Neural crest cell (in vitro differentiated cells): Measurements from ENCODE around the gene SLC25A22. TPM values are rescaled to one million over a fixed set of nuclear protein-coding genes. Genes with fewer than 3 reads are reported as not detected.

ENCODE experiments used
- DNase-seq: peaks from one replicate; pipeline ENCODE4 v3.0.0; 2021; ENCODE audit warnings: low read depth, mixed read lengths, low spot score
- H3K27ac Mint-ChIP-seq: one replicate; pipeline ENCODE4 v1.8.0; 2021; ENCODE audit warnings: mild to moderate bottlenecking, mixed read lengths; ENCODE audit not compliant: unreplicated experiment
- H3K27me3 Mint-ChIP-seq: 2 replicates; pipeline ENCODE4 v1.8.0; 2021; ENCODE audit warnings: low read depth, mild to moderate bottlenecking, mixed read lengths
- H3K36me3 Mint-ChIP-seq: 2 replicates; pipeline ENCODE4 v1.8.0; 2021; ENCODE audit warnings: low read depth, mild to moderate bottlenecking, mixed read lengths
- H3K4me1 Mint-ChIP-seq: 2 replicates; pipeline ENCODE4 v1.8.0; 2021; ENCODE audit warnings: mixed read lengths
- H3K4me3 Mint-ChIP-seq: one replicate; pipeline ENCODE4 v1.8.0; 2021; ENCODE audit warnings: mild to moderate bottlenecking, mixed read lengths
- H3K9me3 Mint-ChIP-seq: 2 replicates; pipeline ENCODE4 v1.8.0; 2021; ENCODE audit warnings: mixed read lengths
- CTCF ChIP-seq: fragments of 200-600 bp; sonication (generic); conservative IDR thresholded peaks from 2 replicates; pipeline ENCODE4 v1.5.0; 2021; ENCODE audit warnings: antibody characterized with exemption, mild to moderate bottlenecking
- total RNA-seq: library from RNA; stranded (reverse); gene quantifications from 2 replicates; pipeline ENCODE4 v1.2.1, GENCODE V29; 2021

The SLC25A22 gene
- total RNA-seq, 1 donor from 2014 or later = 54.6 TPM

- no peak overlapping the region for H3K27ac Mint-ChIP-seq
- peaks cover 12% of the 10 kb centered on the region for H3K4me1 Mint-ChIP-seq
- no peak for DNase-seq
- H3K36me3 Mint-ChIP-seq = peaks cover 5% of the 10 kb centered on the region
- H3K27me3 Mint-ChIP-seq = peaks cover 6% of the 10 kb centered on the region
- peak overlapping the region; percentile 85 for H3K4me3 Mint-ChIP-seq
- TF ChIP-seq CTCF = no peak
- no peaks in the 10 kb centered on the region for H3K9me3 Mint-ChIP-seq
Measured at GRCh38 chr11:839280-839623, 41.2 kb upstream of the SLC25A22 start.

GRCh38 chr11:838441-839279 is 40.6 kb upstream of the SLC25A22 start:
- Mint-ChIP-seq H3K4me1 (peaks cover 18% of the 10 kb centered on the region), H3K9me3 (no peaks in the 10 kb centered on the region), H3K36me3 (peaks cover 5% of the 10 kb centered on the region), H3K27ac (no peak overlapping the region), H3K27me3 (peaks cover 7% of the 10 kb centered on the region), H3K4me3 (peak overlapping the region; percentile 75)
- TF ChIP-seq CTCF = peak; percentile 39
- DNase-seq = no peak

- peak overlapping the region; percentile 75 for H3K4me3 Mint-ChIP-seq
- no peak for DNase-seq
- no peak for TF ChIP-seq CTCF
- no peaks in the 10 kb centered on the region for H3K9me3 Mint-ChIP-seq
- H3K4me1 Mint-ChIP-seq = peaks cover 19% of the 10 kb centered on the region
- H3K27me3 Mint-ChIP-seq = peaks cover 3% of the 10 kb centered on the region
- H3K36me3 Mint-ChIP-seq = peaks cover 5% of the 10 kb centered on the region
- H3K27ac Mint-ChIP-seq = no peak overlapping the region
Measured at GRCh38 chr11:837990-838307, 39.9 kb upstream of the SLC25A22 start.

GRCh38 chr11:837189-837989 is 39.3 kb upstream of the SLC25A22 start:
- DNase-seq = no peak
- no peak overlapping the region for H3K27ac Mint-ChIP-seq
- peak overlapping the region; percentile 64 for H3K4me3 Mint-ChIP-seq
- H3K4me1 Mint-ChIP-seq = peaks cover 19% of the 10 kb centered on the region
- TF ChIP-seq CTCF = no peak
- peaks cover 5% of the 10 kb centered on the region for H3K36me3 Mint-ChIP-seq
- no peaks in the 10 kb centered on the region for H3K9me3 Mint-ChIP-seq
- peaks cover 4% of the 10 kb centered on the region for H3K27me3 Mint-ChIP-seq

- Mint-ChIP-seq H3K27me3 (peaks cover 11% of the 10 kb centered on the region), H3K36me3 (peaks cover 5% of the 10 kb centered on the region), H3K9me3 (no peaks in the 10 kb centered on the region), H3K27ac (no peak overlapping the region), H3K4me1 (peaks cover 19% of the 10 kb centered on the region), H3K4me3 (peak overlapping the region; percentile 12)
- no peak for DNase-seq
- TF ChIP-seq CTCF = no peak
Measured at GRCh38 chr11:836700-837099, 38.6 kb upstream of the SLC25A22 start.
